HG02870 (cell line): Measurements from ENCODE around the gene ARL15.
"Not testable (repeated sequence)": the region's sequence is repeated elsewhere in the genome, so short reads cannot be mapped to it uniquely, and the experiment has no call there.

ENCODE experiments used
- ATAC-seq: cut with Tn5 transposase; IDR thresholded peaks from one replicate; pipeline ENCODE4 v1.9.1; 2021; ENCODE audit warnings: mild to moderate bottlenecking, moderate library complexity; ENCODE audit not compliant: unreplicated experiment

Gene ARL15

DNA sequence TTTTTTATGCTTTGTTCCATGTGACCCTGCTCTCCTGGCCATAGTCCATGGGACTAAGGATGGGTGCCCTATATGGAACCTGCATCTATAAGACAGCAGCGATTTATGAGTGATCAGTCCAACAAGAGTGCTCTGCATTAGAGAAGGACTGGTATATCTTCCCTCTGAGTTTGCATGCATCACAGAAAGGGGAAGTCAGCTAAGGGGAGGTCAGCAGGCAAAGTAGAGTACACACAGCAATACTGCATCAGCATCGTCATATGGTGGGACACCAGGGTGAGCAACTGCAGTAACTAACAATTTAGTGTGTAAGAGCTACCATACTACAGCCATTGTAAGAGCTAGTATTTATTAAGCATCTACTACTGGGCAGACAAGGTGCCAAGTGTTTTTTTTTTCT is 438.6 kb downstream of the ARL15 start:
- no peak for ATAC-seq

DNA sequence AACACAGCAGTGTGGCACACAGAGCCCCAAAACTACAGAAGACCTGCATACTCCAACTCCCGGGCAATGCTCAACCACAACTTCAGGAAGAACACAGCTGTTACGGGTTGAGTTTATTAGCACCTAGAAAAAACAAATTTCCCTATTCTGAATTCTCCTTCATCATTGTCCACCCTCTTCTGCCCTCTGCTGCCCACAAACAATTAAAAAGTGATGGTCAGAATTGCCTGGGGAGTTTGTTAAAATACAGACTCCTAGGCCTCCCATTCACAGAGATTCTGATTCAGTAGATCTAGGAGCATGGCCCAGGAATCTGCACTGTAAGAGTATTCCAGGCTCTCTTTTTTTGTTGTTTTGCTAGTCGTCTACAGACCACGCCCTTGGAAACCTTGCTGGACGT is 439.3 kb downstream of the ARL15 start:
- no peak for ATAC-seq

DNA sequence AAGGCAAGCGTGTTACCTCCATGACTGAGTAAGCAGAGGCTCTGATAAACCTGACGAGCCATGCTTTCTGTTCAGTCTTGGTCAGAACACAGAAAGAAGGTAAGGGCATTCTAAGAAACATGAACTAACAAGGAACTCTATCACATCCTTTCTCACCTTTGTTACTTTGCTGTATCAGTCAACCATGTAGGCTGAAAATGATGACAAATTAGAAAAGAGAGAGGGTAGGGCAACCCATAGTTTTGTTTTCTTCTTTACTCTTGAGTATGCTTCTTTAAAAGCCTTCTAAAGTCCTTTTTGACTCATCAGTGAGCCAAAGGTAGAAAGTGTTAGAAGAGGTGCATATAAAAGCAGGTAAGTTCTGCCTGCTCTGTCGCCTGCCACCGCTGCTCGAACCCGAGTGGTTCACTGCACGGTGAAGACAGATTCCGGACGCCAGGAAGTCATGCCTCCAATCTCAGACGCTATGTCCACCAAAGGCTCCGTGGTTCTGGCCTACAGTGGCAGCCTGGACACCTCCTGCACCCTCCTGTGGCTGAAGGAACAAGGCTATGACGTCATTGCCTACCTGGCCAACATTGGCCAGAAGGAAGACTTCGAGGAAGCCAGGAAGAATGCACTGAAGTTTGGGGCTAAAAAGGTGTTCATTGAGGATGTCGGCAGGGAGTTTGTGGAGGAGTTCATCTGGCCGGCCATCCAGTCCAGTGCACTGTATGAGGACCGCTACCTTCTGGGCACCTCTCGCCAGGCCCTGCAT is 451.5 kb downstream of the ARL15 start:
- ATAC-seq = no peak

DNA sequence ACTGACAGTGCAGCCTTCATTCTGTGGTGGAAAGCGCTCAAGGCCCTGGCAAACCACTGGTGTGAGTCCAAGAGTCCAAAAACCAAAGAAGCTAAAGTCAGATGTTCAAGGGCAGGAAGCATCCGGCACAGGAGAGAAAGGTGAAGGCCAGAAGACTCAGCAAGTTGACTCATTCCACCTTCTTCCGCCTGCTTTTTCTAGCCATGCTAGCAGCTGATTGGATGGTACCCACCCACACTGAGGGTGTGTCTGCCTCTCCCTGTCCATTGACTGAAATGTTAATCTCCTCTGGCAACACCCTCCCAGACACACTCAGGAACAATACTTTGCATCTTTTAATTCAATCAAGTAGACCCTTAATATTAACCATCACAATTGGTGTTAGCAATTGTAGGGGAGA is 453.9 kb downstream of the ARL15 start:
- no peak for ATAC-seq

DNA sequence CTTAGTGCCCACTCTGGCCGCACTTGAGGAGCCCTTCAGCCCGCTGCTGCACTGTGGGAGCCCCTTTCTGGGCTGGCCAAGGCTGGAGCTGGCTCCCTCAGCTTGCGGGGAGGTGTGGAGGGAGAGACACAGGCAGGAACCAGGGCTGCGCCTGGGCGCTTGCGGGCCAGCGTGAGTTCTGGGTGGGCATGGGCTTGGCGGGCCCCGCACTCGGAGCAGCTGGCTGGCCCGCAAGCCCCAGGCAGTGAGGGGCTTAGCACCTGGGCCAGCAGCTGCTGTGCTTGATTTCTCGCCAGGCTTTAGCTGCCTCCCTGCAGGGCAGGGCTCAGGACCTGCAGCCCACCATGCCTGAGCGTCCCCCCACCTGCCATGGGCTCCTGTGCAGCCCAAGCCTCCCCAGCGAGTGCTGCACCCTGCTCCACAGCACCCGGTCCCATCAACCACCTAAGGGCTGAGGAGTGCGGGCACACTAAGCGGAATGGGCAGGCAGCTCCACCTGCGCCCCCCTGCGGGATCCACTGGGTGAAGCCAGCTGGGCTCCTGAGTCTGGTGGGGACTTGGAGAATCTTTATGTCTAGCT is 473.4 kb downstream of the ARL15 start:
- not testable (repeated sequence) for ATAC-seq

DNA sequence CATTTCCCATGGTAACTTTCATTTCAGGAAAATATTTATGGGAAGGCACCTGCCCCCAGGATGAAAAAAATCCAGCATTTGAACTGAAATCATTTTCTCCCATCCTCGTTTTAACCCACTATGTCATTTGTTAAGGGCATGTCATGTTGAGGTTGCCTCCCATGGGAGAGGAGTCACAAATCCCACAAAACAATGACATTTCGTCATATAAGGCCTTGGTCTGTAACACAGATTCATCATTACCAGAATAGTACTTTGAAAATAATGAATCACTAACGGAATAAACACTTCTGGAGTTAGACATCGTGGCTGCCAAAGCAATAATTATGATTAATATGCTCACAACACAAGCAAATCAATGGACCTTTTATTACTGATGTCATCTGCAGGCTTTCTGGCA is 475.9 kb downstream of the ARL15 start:
- ATAC-seq = no peak
